ENCODE measurements around the gene PRSS3. TPM values are rescaled to one million over a fixed set of nuclear protein-coding genes. Genes with fewer than 3 reads are reported as not detected.
"Not testable (repeated sequence)": the region's sequence is repeated elsewhere in the genome, so short reads cannot be mapped to it uniquely, and the experiment has no call there.

PRSS3 gene
- total RNA-seq, 3 donors from 2014 or later (not counting 1 experiment from before 2014, with no cell fraction given), result 3.4 TPM; not detected in 2

DNA sequence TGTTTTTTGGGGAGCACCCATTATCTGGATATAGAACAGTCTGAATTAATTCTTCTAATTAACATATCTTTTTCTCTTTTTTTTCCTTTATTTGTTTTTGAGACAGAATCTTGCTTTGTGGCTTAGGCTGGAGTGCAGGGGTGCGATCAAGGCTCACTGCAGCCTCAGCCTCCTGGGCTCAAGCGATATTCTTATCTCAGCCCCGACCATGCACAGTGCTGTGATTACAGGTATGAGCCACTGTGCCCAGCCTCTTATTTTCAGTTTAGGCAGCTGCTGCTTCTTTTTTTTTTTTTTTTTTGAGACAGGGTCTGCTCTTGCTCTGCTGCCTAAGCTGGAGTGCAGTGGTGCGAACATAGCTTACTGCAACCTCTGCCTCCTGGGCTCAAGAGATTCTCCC is 41.8 kb downstream of the PRSS3 start:
- DNase-seq, result no peak
- intact Hi-C loops (cut with micrococcal nuclease), result no loop called here
- Histone ChIP-seq H3K27me3 (ENCODE audit: control insufficient read depth, insufficient read depth, low read length) (no peaks in the 10 kb centered on the region), H3K4me1 (ENCODE audit: control insufficient read depth, insufficient read depth, low read length) (peaks cover 10% of the 10 kb centered on the region), H3K27ac (ENCODE audit: low read length) (no peak overlapping the region), H3K9me3 (ENCODE audit: control insufficient read depth, insufficient read depth, low read length) (no peaks in the 10 kb centered on the region), H3K36me3 (ENCODE audit: control insufficient read depth, insufficient read depth, low read length) (no peaks in the 10 kb centered on the region), H3K4me3 (ENCODE audit: low read length) (no peak overlapping the region)
- peak in 1 of 3 donors; percentile 43 for ATAC-seq
- H3K4me1 Mint-ChIP-seq, result peaks cover 51 to 52% of the 10 kb centered on the region in 2 donors
- 71% methylated on average over 4 of the region's 4 CpGs for WGBS (ENCODE audit: insufficient coverage)
- no peak overlapping the region for H3K4me3 Mint-ChIP-seq
- no peaks in the 10 kb centered on the region for H3K9me3 Mint-ChIP-seq
- no peaks in the 10 kb centered on the region for H3K36me3 Mint-ChIP-seq
- no peaks in the 10 kb centered on the region for H3K27me3 Mint-ChIP-seq (ENCODE audit: low read depth in 2 of 2)
- peak overlapping the region; percentile 41 to 49 for H3K27ac Mint-ChIP-seq
- TF ChIP-seq, protein P1, sequence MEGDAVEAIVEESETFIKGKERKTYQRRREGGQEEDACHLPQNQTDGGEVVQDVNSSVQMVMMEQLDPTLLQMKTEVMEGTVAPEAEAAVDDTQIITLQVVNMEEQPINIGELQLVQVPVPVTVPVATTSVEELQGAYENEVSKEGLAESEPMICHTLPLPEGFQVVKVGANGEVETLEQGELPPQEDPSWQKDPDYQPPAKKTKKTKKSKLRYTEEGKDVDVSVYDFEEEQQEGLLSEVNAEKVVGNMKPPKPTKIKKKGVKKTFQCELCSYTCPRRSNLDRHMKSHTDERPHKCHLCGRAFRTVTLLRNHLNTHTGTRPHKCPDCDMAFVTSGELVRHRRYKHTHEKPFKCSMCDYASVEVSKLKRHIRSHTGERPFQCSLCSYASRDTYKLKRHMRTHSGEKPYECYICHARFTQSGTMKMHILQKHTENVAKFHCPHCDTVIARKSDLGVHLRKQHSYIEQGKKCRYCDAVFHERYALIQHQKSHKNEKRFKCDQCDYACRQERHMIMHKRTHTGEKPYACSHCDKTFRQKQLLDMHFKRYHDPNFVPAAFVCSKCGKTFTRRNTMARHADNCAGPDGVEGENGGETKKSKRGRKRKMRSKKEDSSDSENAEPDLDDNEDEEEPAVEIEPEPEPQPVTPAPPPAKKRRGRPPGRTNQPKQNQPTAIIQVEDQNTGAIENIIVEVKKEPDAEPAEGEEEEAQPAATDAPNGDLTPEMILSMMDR (IDR thresholded peaks at IDR 0.05), result no peak

- Histone ChIP-seq H3K27me3 (ENCODE audit: control insufficient read depth, insufficient read depth, low read length) (no peaks in the 10 kb centered on the region), H3K27ac (ENCODE audit: low read length) (no peak overlapping the region)
- no peaks in the 10 kb centered on the region for H3K27me3 Mint-ChIP-seq (ENCODE audit: low read depth in 2 of 2)
These were observed 45.0 kb downstream of the PRSS3 start for GRCh38 chr9:33840381-33840780.

DNA sequence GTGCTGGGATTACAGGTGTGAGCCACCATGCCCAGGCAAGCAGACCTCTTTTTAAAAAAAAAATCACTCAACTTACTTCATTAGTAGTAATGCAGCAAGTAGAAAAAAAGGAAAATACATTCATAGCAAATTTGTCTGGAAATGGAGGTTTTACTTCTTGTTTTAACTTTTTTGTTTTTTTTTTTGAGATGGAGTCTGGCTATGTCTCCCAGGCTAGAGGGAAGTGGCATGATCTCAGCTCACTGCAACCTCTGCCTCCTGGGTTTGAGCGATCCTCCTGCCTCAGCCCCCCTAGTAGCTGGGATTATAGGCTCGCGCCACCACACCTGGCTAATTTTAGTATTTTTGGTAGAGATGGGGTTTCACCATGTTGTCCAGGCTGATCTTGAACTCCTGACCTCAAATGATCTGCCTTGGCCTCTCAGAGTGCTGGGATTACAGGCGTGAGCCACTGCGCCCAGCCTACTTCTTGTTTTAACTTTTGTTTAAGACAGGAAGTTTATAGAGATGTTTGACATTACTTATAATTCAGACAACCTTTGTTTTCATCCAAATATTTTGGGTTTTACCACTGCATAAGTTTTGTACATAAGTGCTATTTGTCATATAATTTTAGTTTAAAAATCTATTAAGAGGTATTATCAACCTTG is 48.1 kb downstream of the PRSS3 start:
- Histone ChIP-seq H3K27me3 (ENCODE audit: control insufficient read depth, insufficient read depth, low read length) (no peaks in the 10 kb centered on the region), H3K4me1 (ENCODE audit: control insufficient read depth, insufficient read depth, low read length) (peaks cover 11% of the 10 kb centered on the region), H3K9me3 (ENCODE audit: control insufficient read depth, insufficient read depth, low read length) (no peaks in the 10 kb centered on the region), H3K36me3 (ENCODE audit: control insufficient read depth, insufficient read depth, low read length) (no peaks in the 10 kb centered on the region), H3K4me3 (ENCODE audit: low read length) (no peak overlapping the region), H3K27ac (ENCODE audit: low read length) (peak overlapping the region; percentile 30)
- Mint-ChIP-seq H3K27ac (peak overlapping the region; percentile 59 to 80), H3K4me1 (peaks cover 42 to 59% of the 10 kb centered on the region in 2 donors), H3K36me3 (no peaks in the 10 kb centered on the region), H3K9me3 (no peaks in the 10 kb centered on the region), H3K27me3 (ENCODE audit: low read depth in 2 of 2) (no peaks in the 10 kb centered on the region), H3K4me3 (peak overlapping the region; percentile 28)
- DNase-seq (no peak), ATAC-seq (peak in 1 of 3 donors; percentile 21)
- WGBS (ENCODE audit: insufficient coverage), result 68% methylated on average over 4 of the region's 5 CpGs
- intact Hi-C loops (cut with micrococcal nuclease), result no loop called here
- TF ChIP-seq, protein P1 (IDR thresholded peaks at IDR 0.05), result no peak

More at GRCh38 chr9:33840381-33840780, 45.0 kb downstream of the PRSS3 start:
- Mint-ChIP-seq H3K4me1 (peaks cover 47 to 69% of the 10 kb centered on the region in 2 donors), H3K27ac (peak overlapping the region; percentile 57 to 85), H3K9me3 (no peaks in the 10 kb centered on the region), H3K4me3 (peak overlapping the region; percentile 59), H3K36me3 (no peaks in the 10 kb centered on the region)
- no peaks in the 10 kb centered on the region for H3K9me3 ChIP-seq (ENCODE audit: control insufficient read depth, insufficient read depth, low read length)
- intact Hi-C loops (cut with micrococcal nuclease), result no loop called here
- H3K4me1 ChIP-seq (ENCODE audit: control insufficient read depth, insufficient read depth, low read length), result peaks cover 14% of the 10 kb centered on the region
- WGBS (ENCODE audit: insufficient coverage), result 89% methylated on average over 2 of the region's 2 CpGs
- TF ChIP-seq, protein P1 (IDR thresholded peaks at IDR 0.05), result no peak
- DNase-seq (no peak), ATAC-seq (no peak)
- no peaks in the 10 kb centered on the region for H3K36me3 ChIP-seq (ENCODE audit: control insufficient read depth, insufficient read depth, low read length)
- H3K4me3 ChIP-seq (ENCODE audit: low read length), result no peak overlapping the region

DNA sequence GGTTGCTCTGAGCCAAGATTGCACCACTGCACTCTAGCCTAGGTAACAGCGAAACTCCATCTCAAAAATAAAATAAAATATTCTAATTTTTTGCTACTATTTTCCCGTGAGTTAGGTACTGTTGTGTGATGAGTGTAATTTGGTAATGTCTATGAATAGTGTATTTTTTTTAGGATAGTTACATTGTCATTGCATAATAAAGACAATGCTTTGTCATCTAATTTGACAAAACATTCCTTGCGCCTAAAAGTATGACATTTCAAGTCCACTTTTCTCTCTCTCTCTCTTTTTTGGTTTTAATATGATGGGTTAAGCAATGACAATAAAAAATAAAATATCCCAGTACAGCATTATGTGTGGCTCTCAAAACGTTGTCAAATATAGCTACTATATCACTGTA is 50.9 kb downstream of the PRSS3 start:
- Histone ChIP-seq H3K36me3 (ENCODE audit: control insufficient read depth, insufficient read depth, low read length) (no peaks in the 10 kb centered on the region), H3K27me3 (ENCODE audit: control insufficient read depth, insufficient read depth, low read length) (no peaks in the 10 kb centered on the region), H3K4me3 (ENCODE audit: low read length) (no peak overlapping the region), H3K27ac (ENCODE audit: low read length) (no peak overlapping the region), H3K4me1 (ENCODE audit: control insufficient read depth, insufficient read depth, low read length) (peaks cover 9% of the 10 kb centered on the region), H3K9me3 (ENCODE audit: control insufficient read depth, insufficient read depth, low read length) (no peaks in the 10 kb centered on the region)
- TF ChIP-seq, protein P1 (IDR thresholded peaks at IDR 0.05), result no peak
- DNase-seq (no peak), ATAC-seq (no peak)
- Mint-ChIP-seq H3K4me1 (peaks cover 44 to 50% of the 10 kb centered on the region in 2 donors), H3K27me3 (ENCODE audit: low read depth in 2 of 2) (no peaks in the 10 kb centered on the region), H3K9me3 (no peaks in the 10 kb centered on the region), H3K27ac (peak overlapping the region; percentile 6 to 36), H3K36me3 (no peaks in the 10 kb centered on the region), H3K4me3 (no peak overlapping the region)
- intact Hi-C loops (cut with micrococcal nuclease), result no loop called here
- WGBS (ENCODE audit: insufficient coverage), result no CpG with 5 or more reads among the region's 4 CpGs

DNA sequence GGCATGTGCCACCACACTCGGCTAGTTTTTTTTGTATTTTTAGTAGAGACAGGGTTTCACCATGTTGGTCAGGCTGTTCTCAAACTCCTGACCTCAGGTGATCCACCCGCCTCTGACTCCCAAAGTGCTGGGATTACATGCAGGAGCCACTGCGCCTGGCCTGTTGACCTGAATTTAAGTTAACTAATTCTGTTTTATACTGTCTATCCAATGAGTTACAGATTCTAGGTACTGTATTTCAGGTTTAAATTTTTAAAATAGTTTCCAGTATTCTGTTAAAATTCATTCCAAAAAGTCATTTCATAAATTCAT is 52.5 kb downstream of the PRSS3 start:
- not testable (repeated sequence) for H3K4me3 Mint-ChIP-seq; H3K4me3 ChIP-seq (ENCODE audit: low read length)

More for the DNA sequence above, 52.5 kb downstream of the PRSS3 start:
- H3K27ac Mint-ChIP-seq; H3K9me3 Mint-ChIP-seq; H3K4me1 ChIP-seq (ENCODE audit: control insufficient read depth, insufficient read depth, low read length); H3K9me3 ChIP-seq (ENCODE audit: control insufficient read depth, insufficient read depth, low read length); H3K36me3 Mint-ChIP-seq; H3K27me3 ChIP-seq (ENCODE audit: control insufficient read depth, insufficient read depth, low read length); DNase-seq; intact Hi-C loops (cut with micrococcal nuclease); H3K27ac ChIP-seq (ENCODE audit: low read length); ATAC-seq; H3K36me3 ChIP-seq (ENCODE audit: control insufficient read depth, insufficient read depth, low read length); H3K27me3 Mint-ChIP-seq (ENCODE audit: low read depth in 2 of 2): not testable (repeated sequence)
- WGBS (ENCODE audit: insufficient coverage), result 97% methylated on average over 3 of the region's 3 CpGs
- peaks cover 31 to 40% of the 10 kb centered on the region in 2 donors for H3K4me1 Mint-ChIP-seq
